Mucosa of gallbladder (tissue), 1 donor: Measurements from ENCODE around the gene SIRT7. TPM values are rescaled to one million over a fixed set of nuclear protein-coding genes. Genes with fewer than 3 reads are reported as not detected.

Experiments
- DNase-seq: peaks from one replicate; pipeline ENCODE4 v3.0.0-alpha.2; 2020; ENCODE audit warnings: low spot score
- total RNA-seq: library from RNA; stranded (reverse); gene quantifications from one replicate; pipeline ENCODE4 v1.2.1, GENCODE V29; 2021
- donor health status: DM: no; HTN: no; CAD: no.

The SIRT7 gene
- total RNA-seq, 1 donor from 2014 or later, result 58.1 TPM

DNA sequence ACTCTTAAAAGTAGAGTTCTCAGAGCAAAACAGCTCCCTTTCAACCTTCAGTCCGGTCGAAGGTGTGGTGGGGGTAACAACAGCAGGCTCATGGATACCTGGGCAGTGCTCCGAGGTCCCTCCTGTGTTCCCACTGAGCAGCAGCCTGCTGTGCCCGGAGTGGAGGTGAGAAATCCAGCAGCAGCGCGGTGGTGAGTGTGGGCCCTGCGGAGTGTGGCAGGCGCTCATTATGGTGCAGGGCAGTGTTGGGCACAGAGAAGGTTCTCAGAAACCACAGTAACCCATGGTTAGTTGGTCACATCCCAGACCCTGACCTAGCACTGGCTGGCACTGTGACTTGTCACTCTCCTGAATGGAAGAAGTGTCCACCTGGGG is 52.6 kb downstream of the SIRT7 start:
- DNase-seq, result no peak

DNA sequence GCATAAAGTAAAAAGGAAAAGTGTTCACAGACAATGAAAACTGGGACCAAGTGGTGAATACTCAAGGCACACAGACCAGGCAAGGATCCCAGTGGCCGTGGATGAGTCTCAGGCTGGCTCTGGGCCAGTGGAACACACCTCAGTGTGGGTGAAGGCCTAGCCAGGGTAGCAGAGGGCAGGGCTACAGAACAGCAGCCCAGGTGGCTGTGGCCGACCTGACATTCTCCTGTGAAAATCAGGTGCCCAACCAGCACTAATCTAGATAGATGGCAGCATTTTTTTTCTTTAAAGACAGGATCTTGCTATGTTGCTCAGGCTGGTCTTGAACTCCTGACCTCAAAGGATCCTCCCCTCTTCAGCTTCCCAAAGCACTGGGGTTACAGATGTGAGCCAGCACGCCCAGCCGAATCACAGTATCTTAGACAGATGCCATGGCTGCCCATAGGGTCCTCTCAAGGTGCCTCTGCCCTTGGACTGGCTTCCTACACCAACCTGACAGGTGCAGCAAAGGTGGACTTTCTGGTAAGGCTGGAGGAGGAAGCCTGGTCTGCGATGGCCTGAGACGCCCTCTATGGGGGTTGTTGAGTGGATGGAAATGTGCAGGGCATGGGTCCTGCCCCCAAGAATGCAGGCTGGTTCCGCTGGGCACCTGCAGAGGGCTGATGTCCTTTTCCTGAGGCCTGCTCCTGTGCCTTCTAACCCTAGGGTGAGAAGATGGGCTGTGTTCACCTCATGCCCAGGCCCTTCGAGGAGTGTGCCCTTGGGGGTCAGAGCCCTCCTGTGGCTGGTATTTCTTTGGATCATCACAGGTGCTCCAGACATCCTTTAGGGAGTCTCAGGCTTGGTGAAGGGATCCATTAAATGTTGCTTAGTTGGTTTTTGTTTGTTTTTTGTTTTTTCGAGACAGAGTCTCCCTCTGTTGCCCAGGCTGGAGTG is 53.9 kb downstream of the SIRT7 start:
- no peak for DNase-seq

DNA sequence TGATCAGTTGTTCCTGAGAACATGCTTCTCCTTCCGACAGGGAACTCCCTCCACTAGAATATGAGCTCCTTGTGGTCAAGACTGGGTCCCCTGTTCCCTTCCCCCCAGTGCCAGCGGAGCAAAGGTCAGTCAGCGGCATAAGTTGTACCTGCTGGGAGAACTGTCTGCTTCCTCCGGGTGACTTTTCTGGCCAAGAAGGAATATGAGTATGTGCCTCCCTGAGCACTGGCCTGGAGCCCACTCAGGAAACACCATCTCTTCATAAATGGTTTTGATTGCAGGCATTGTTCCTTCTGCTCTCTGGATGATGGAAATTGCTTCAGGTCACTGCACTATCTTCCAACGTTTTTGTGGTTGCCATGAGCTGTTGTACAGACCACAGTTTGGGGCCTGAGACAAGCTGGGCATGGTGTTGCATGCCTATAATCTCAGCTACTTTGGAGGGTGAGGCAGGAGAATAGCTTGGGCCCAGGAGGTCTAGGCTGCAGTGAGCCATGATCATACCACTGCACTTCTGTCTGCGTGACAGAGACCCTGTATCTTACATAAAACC is 54.8 kb downstream of the SIRT7 start:
- DNase-seq, result no peak

Other genes starting within 250 kb of the SIRT7 start
- gene ARL16, start 234.4 kb downstream of the SIRT7 start, total RNA-seq, result 37.6 TPM
- 137 TPM for gene HGS, start 234.2 kb downstream of the SIRT7 start, total RNA-seq
- gene MRPL12, start 214.8 kb downstream of the SIRT7 start, total RNA-seq, result 48.6 TPM
- gene SLC25A10, start 205.9 kb downstream of the SIRT7 start, total RNA-seq, result 34.1 TPM
- gene GCGR, start 114.0 kb downstream of the SIRT7 start, total RNA-seq, result 0.20 TPM
- 85.3 TPM for gene MCRIP1, start 84.9 kb downstream of the SIRT7 start, total RNA-seq
- not detected for gene PPP1R27, start 83.1 kb downstream of the SIRT7 start, total RNA-seq
- 611 TPM for gene P4HB, start 57.6 kb downstream of the SIRT7 start, total RNA-seq
- gene ARHGDIA, start 46.8 kb downstream of the SIRT7 start, total RNA-seq, result 340 TPM
- gene ALYREF, start 26.6 kb downstream of the SIRT7 start, total RNA-seq, result 48.1 TPM
- gene ANAPC11, start 26.5 kb downstream of the SIRT7 start, total RNA-seq, result 124 TPM
- gene NPB, start 15.9 kb downstream of the SIRT7 start, total RNA-seq, result 0.55 TPM
- 66.0 TPM for gene PCYT2, start 6.8 kb downstream of the SIRT7 start, total RNA-seq
- 31.6 TPM for gene MAFG, start 9.6 kb upstream of the SIRT7 start, total RNA-seq
- 12.6 TPM for gene PYCR1, start 19.1 kb upstream of the SIRT7 start, total RNA-seq
- not detected for gene MYADML2, start 29.1 kb upstream of the SIRT7 start, total RNA-seq
- gene NOTUM, start 43.0 kb upstream of the SIRT7 start, total RNA-seq, result 1.3 TPM
- gene ASPSCR1, start 59.5 kb upstream of the SIRT7 start, total RNA-seq, result 45.4 TPM
- gene CENPX, start 104.7 kb upstream of the SIRT7 start, total RNA-seq, result 43.4 TPM
- gene LRRC45, start 105.1 kb upstream of the SIRT7 start, total RNA-seq, result 26.4 TPM
- gene RAC3, start 113.5 kb upstream of the SIRT7 start, total RNA-seq, result 8.9 TPM
- gene DCXR, start 119.5 kb upstream of the SIRT7 start, total RNA-seq, result 102 TPM
- 51.6 TPM for gene RFNG, start 133.6 kb upstream of the SIRT7 start, total RNA-seq
- 107 TPM for gene GPS1, start 133.7 kb upstream of the SIRT7 start, total RNA-seq
- 92.4 TPM for gene DUS1L, start 147.6 kb upstream of the SIRT7 start, total RNA-seq
- 181 TPM for gene FASN, start 180.1 kb upstream of the SIRT7 start, total RNA-seq